Pulmonary artery endothelial cell (primary cell): Measurements from ENCODE around the gene ITGB1BP1. TPM values are rescaled to one million over a fixed set of nuclear protein-coding genes. Genes with fewer than 3 reads are reported as not detected.

Experiments
- DNase-seq: peaks from one replicate; pipeline ENCODE4 v3.0.0-alpha.2; 2011; ENCODE audit warnings: low read depth, low spot score
- total RNA-seq: library from RNA; depleted of rRNA; stranded (reverse); fragments of >200 nt; gene quantifications from 2 replicates; pipeline ENCODE4 v1.2.3, GENCODE V29; 2014

ITGB1BP1 gene
- total RNA-seq, 1 donor from 2014 or later, result 53.1 TPM

DNA sequence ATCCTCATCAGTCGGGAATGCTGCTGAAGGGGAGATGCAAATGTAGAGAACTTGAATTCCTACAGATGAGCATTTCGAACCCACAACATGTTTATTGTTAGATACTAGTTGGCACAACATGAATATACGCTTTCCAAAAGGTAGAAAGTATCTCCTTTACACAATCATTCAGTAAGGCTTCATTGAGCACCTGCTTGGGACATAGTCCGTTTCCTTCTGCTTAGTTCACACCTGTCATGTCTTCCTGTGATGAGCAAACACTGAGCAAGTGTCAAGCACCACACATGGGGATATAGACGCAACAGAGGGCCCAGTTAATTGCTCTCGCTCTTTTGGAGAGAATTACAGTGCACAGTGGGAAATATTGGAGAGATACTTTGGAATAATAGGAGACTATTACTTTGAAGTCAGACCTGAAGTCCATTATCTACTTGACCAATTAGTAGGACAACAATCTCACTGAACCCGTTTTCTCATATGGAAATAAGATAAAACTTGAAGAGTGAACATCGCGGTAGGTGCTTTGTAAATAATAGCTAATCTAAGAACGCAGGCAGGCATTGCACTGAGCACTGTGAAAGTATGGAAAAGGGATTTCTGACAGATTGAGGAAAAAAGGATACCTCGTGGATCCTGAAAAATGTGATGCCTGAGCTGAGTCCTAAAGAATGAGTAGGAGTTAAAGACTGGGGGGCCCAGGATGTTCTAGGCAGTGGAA is 1.3 kb upstream of the ITGB1BP1 start:
- DNase-seq, result no peak

DNA sequence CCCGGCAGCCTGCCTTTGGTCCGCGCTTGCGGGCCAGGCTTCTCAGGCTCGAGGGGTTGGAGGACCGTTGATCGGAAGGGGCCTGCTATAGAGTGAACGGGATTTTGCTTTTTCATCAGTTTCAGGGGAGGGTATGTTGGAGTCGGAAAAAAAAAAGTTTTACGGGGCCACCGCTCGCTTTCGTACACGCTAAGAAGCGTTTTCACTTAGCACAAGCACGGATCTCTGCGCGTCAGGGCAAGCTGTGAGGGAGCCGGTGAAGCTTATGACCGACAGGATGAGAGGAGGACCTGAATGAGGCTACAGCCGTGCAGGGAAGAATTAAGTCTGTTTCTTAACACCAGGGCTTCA is 569 bp upstream of the ITGB1BP1 start:
- DNase-seq, result no peak

DNA sequence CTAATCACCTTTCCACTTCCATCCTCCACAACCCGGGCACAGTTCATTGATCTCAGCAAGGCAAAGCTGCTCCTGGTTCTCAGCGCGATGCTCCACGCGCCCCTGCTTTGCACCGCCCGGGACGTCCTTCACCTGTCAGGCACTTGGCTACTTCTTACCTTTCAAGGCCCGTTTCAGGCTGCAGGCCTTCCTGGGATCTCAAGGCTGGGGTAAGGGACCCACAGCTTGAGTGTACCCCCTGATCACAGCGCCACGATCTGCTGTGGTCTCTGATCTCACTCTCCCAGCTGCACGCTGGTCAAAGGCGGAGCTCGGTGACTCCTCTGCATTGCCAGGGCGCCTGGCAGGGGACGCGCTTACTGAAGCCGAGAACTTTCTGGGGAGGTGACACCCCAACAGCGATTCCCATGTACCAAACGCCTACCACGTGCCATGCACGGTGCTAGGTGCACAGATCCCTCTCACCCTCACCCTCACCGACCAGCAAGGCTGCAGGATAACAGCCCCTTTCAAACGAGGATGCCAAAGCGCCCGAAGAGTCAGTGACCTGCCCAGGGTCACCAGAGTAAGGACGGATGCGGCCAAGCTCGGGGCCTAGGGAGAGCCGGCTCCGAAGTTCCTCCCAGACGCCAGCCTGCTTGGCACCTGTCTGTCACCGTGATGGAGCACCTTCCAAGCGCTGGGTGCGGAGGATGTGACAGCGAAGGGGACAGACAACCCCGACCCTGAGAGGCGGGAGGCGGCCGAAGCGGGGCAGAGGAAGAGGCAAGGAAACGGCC is 818 bp downstream of the ITGB1BP1 start:
- no peak for DNase-seq

DNA sequence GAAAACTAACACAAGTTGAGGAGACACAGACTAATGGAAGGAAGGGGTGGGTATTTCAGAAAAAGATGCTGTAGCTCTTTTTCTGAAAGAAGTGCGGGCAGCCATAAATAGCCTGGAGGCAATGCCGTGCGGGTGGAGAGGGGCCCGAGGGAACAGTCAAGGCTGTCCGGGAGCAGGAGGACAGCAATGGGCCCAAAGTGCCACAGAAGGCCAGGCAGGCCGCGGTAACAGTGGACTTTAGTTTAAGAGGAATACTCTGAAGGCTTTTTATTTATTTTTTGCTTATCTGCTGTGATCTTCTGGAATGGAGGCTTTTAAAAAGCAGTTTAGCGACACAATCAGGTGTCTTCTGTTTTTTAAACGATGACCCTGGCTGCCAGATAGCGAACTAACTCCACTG is 2.8 kb downstream of the ITGB1BP1 start:
- DNase-seq, result no peak

DNA sequence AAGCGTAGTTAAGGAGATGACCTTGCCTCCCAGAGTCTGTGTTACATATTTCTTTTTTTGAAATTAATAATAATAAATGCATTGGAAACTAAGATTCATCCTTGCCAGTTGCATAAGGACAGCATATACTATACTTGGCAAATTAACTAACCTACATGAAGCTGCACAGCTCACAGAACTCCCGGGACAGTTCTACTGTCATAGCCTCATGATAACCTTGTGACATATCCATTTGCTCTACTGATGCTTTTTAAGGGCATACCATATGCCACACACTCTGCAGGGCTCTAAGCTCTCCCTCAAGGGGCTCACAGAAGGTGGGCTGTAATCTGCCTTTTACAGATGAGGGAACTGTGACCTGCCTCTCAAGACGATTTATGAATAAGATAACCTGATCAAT is 3.8 kb downstream of the ITGB1BP1 start:
- no peak for DNase-seq

DNA sequence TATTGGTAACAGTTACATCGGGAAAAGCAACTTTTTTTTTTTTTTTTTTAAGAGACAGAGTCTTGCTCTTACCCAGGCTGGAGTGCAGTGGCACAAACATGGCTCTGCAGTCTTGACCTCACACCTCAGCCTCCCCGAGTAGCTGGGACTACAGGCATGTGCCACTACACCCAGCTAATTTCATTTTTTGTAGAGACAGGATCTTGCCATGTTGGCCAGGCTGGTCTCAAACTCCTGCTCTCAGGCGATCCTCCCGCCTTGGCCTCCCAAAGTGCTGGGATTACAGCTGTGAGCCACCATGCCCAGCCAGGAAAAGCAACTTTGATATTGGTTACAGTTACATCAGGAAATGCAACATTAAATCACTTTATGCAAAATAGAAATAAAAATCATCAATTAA is 4.6 kb downstream of the ITGB1BP1 start:
- DNase-seq, result no peak

DNA sequence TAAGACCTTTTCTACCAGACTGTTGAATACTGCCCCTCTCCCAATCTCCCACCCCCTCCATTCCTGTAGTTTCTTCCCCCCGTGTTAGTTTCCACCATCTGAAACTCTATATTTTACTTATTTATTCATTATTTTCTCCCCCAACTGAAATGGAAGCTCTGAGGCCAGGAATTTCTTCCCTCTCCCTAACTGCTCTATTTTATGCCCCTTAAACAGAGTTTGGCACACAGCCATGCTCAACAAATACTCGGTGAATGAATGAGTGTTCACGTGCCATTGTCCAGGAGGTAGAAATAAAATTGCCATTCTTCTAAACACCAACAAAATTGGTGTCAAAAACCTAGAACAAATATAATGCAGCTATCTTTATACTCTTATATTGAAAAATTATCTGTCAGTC is 5.6 kb downstream of the ITGB1BP1 start:
- no peak for DNase-seq

DNA sequence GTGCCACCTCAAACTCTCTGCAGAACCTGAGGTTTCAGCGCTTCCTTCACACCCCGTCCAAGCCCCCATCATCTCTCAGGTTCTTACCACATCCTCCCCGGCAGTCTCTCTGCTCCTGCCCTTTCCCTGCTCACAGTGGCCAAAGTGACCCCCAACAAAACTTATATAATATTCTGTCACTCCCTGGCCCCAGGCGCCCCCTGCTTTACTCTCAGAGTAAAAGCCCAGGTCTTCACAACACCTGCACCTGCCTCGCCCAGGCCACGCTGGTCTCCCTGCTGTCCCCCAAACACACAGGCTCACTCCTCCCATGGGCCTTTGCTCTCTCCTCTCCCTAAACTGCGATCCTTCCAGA is 6.4 kb downstream of the ITGB1BP1 start:
- DNase-seq, result no peak

DNA sequence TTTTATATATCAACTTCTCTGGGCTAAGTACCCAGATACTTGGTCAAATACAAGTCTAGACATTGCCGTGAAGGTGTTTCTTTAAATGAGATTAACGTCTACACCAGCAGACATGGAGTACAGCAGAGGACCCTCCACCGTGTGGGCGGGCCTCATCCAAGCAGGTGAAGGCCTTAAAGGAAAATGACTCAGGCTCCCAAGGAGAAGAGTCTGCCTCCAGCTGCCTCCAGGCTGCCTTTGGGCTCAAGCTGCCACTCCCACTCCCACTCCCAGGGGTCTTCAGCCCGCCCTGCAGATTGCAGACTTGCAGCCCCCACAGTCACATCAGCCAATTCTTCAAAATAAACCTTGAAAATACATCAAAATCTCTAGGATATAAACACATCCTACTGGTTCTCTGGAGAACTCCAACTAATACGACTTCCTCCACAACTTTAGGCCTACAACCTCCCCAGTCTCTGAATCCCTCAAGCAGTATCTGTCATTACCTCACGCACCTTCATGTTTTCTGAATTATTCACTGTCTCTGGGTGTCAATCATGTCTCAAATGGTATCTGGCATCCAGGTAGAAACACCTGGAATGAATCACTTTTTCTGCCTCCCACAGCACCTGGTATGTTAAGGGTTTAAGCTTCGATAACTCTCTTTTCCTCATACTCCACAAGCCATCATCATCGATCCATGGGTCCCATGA is 6.9 kb downstream of the ITGB1BP1 start:
- DNase-seq, result no peak

DNA sequence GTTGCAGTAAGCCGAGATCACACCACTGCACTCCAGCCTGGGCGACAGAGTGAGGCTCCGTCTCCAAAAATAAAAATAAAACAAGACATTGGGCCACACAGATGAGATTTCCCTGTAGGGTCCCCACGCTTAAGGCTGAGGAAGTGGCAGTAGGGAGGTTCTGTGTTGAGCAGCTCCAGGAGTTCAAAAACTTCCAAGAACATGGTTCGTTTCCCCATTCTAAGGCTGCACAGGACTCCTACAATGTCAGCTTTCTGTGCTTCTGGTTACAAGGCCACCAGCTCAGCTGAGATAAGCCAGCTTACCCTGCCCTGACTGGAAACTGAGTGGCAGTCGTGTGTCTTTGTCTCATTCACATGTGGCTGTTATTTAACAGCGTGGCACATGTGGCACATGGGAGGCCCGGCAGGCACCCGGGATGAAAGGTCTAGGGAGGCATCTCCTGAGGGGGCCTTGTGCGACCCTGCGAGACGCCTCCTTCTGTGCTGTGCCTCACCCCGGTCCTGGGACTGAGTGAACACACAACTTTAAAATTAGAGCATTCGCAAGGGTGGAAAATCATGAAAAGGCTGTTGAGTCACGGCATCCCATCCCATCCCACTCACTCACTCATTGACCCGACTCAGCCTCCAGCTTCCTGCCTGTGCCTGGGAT is 7.7 kb downstream of the ITGB1BP1 start:
- no peak for DNase-seq

DNA sequence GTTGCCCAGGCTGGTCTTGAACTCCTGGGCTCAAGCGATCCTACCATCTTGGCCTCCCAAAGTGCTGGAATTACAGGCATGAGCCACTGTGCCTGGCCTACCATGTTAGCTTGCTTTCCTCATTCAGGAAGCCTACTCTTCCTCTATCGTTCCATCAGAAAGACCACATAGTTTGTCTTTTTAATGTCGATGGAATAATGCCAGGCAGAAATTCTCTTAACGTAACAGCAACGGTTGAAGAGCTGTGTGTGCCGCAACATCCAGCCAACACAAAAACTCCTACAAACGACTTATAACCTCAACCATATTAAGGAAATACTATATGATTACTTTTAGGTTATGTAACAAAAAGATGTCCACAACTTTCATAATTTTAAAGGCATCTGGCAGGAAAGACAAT is 10.5 kb downstream of the ITGB1BP1 start:
- no peak for DNase-seq

DNA sequence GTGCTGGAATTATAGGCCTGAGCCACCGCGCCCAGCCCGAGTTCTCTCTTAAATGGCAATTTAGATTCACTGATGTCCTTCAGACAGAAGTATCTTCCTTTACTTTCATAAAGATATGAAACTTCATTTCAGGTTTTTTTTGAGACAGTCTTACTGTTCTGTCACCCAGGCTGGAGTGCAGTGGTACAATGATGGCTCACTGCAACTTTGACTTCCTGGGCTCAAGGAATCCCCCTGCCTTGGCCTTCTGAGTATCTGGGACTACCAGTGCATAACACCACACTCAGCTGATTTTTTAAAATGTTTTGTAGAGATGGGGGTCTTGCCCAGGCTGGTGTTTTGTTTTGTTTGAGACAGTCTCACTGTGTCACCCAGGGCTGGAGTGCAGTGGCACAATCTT is 13.2 kb downstream of the ITGB1BP1 start:
- no peak for DNase-seq

DNA sequence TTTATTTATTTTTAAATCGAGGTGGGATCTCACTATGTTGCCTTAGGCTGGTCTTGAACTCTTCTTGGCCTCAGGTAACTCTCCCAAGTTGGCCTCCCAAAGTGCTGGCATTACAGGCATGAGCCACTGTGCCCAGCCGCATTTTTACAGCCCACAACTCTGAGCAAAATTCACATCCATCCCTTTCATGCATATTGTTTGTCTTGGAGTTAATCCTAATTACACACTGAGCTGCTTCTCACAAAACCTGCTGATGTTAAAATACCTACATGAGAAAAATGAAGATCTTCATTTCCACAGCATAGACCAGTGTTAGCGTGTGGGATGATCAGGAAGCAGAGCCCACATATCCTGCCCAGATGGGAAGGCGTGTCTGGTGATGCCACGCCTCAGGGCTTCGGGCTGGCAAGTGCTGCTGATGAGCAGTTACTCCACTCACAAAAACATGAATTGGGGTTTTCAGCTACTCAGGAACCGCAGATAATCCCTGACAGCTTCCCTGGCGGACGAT is 14.6 kb downstream of the ITGB1BP1 start:
- DNase-seq, result no peak

DNA sequence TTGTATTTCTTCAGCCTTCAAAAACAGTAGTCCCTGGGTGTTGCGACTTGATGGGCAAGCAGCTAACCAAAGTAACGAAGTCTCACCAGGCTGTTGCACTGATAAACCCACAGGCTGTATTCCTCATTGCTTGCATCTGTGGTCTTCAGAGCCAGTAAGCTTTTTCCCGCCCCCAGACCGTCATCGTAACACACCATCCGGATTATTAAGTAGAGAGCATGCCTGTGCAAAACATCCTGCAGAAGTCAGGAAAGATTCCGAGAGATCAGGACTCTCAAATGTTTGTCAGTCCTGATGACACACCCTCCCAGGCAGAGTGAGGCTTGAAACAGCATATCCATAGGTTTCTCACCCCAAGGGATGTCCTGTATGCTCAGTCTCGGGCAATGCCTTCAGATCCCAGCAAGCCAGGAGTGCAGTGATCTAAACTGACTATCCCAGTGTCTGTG is 15.9 kb downstream of the ITGB1BP1 start:
- no peak for DNase-seq

DNA sequence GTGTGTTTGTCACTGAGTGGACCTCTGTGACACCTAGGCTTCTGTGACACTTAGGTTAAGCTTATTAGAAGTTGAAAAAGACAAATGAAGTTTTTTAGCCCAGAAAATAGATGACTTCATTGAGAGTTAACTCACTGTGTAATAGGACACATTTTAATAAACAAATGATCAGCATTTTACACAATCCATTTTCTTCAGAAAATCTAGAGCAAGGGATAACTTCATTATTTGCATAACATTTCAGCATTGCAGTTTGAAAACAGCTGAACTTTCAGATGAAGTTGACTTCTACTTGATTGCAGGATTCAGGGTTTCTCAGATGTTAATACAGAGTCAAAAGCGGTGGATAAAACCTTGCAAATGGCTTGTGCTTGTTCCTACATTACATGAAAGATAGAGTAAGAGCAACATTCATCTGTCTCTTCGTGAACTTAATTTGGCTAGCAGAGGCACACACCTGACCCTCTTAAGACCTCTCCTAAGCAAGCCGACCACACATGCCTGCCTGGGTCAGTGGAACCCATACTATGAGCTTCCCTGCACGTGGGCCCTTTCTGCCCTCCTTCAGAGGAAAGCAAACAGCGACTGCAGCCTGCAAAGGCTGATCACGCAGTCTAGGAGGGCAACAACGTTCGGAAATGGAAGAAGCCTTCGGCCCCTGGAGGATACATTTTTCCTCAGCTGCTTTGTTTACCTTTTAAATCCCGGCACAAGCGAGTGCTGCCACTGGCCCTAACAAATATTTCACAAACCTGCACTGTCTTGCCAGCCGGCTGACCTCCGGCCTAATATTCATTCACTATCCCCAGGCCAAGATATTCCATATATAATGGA is 16.6 kb downstream of the ITGB1BP1 start:
- no peak for DNase-seq

DNA sequence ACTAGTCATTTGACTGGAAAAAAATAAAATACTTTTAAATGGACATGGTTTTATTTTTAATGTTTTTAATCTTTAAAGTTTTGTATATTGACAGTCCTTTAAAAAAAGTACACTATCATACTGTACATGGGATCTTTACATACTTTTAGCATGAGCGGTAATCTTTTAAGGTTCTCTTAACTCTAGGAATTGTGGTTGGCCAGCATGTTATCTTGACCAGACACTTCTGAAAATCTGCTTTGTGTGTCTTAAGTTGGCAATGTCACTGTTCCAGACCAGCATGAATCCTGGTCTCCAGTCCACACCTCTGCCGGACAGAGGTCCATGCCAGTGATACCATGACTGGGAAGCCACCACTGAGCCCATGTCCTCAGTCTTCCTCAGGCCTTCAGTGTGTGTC is 17.7 kb downstream of the ITGB1BP1 start:
- DNase-seq, result no peak

DNA sequence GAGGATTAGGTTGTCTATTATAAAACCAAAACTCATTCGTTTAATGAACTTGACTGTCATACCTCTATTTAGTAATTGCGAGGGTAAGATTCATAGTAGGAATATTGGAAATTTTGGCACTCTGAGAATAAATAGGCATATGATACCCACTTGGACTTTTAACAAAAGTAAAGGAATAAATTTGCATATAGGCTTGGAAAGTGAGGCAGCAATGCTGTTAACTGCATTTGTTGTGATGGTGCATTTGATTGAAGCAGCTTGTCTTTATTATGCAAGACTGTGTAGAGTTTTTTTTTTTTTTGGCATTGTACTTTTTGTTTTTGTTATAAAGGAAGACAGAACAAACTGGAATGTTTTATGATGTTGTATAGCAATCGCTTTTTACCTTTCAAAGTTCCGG is 18.9 kb downstream of the ITGB1BP1 start:
- no peak for DNase-seq

DNA sequence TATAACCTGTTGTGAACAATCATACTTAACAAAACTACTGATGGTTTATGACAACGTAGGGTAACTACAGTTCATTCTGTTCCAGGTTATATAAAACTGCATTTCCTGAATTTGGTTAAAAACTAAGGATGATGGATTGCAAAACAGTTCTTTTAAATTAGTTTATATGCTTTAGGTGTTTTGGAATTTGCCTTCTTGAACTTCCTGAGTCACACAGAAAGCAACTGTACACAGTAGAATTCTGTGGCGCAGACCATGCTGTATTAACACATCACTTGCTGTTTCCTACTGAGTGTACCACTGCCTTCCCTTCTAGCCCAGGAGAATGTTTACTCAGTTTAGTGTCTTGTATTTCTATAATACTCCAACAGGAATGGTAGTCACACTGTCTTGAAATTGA is 19.4 kb downstream of the ITGB1BP1 start:
- DNase-seq, result no peak

DNA sequence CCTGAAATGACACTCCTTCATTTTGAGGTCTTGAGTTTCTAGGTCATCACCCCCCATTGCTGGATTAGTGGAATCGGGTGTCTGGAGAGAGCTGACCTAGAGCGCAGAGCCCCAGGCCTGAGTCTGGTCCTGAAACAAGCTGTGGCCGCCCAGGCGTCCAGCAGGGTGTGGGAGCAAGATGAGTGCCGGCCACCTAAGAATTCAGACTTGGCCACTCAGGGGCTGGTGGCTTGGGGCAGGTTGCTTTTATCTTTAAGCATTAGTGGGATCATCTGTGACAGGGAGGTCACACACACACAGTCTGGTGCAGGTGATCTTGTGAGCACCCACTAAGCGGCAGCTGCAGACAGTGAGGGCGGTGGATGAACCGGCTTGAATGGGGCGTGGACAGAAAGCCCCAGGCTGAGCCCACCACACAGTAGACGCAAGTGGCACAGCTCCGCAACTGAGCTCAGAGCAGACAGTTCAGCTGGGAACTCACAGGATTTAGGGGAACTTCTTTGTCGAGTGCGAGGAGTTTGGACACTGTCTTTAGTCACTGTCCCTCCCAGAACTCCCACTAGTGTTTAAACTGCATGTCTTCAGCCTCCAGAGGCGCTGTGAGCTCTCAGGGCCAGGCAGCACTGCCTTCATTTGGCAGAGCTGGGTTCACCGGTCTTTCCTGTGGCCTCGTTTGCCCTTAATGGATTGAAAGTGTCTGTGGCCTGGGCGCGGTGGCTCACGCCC is 21.5 kb downstream of the ITGB1BP1 start:
- DNase-seq, result no peak

DNA sequence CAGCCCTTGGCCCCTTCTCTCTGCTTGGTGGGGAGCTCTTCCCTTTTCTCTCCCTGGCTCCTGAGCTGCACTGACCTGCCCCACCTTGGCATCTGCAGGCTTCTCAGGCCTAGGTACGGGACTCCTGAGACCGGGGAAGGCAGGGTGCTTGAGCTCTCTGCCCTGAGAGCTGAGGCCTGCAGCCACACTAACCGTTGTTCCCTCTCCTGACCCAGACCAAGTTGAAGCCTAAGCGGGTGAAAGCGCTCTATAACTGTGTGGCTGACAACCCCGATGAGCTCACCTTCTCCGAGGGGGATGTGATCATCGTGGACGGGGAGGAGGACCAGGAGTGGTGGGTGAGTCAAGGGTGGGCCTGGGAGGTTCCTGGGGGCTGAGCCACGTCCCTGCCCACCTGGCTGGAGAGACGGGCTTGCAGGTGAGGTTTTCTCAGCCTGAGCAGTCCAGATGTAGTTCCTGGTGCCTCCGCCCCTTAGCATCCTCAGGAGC is 22.2 kb downstream of the ITGB1BP1 start:
- no peak for DNase-seq
